H9 (cell line): ENCODE data around the gene ACOT13. TPM values are rescaled to one million over a fixed set of nuclear protein-coding genes. Genes with fewer than 3 reads are reported as not detected.
"Not testable (repeated sequence)": the region's sequence is repeated elsewhere in the genome, so short reads cannot be mapped to it uniquely, and the experiment has no call there.

Experiments used
- DNase-seq: peaks from one replicate; pipeline ENCODE4 v3.0.0-alpha.2; 2017
- H2AFZ ChIP-seq: one replicate; pipeline ENCODE4 v1.6.1; 2013; ENCODE audit warnings: mild to moderate bottlenecking, low read length, control low read depth, moderate library complexity
- H2AK5ac ChIP-seq: 2 replicates; pipeline ENCODE4 v1.6.1; 2013; ENCODE audit warnings: low read length, control low read depth, mixed read lengths; ENCODE audit not compliant: insufficient read length
- H2BK120ac ChIP-seq: one replicate; pipeline ENCODE4 v1.6.1; 2013; ENCODE audit warnings: low read depth, mild to moderate bottlenecking, low read length, control low read depth, inconsistent platforms; ENCODE audit not compliant: poor library complexity, severe bottlenecking
- H2BK12ac ChIP-seq: 2 replicates; pipeline ENCODE4 v1.6.1; 2013; ENCODE audit warnings: low read length, control low read depth, mixed read lengths, low read depth; ENCODE audit not compliant: insufficient read length
- H2BK15ac ChIP-seq: 2 replicates; pipeline ENCODE4 v1.6.1; 2013; ENCODE audit warnings: low read depth, low read length, control low read depth
- H2BK20ac ChIP-seq: one replicate; pipeline ENCODE4 v1.6.1; 2013; ENCODE audit warnings: low read depth, mild to moderate bottlenecking, low read length, control low read depth, inconsistent platforms; ENCODE audit not compliant: poor library complexity, severe bottlenecking
- H2BK5ac ChIP-seq: 2 replicates; pipeline ENCODE4 v1.6.1; 2013; ENCODE audit warnings: low read length, control low read depth, mixed read lengths; ENCODE audit not compliant: insufficient read length
- H3K14ac ChIP-seq: 2 replicates; pipeline ENCODE4 v1.6.1; 2013; ENCODE audit warnings: low read length, control low read depth; ENCODE audit not compliant: insufficient read depth
- H3K18ac ChIP-seq: 2 replicates; pipeline ENCODE4 v1.6.1; 2013; ENCODE audit warnings: low read depth, mild to moderate bottlenecking, mixed read lengths, low read length, control low read depth; ENCODE audit not compliant: insufficient read length
- H3K23ac ChIP-seq: 2 replicates; pipeline ENCODE4 v1.6.1; 2013; ENCODE audit warnings: low read length, control low read depth, mixed read lengths, low read depth; ENCODE audit not compliant: insufficient read length
- H3K23me2 ChIP-seq: 2 replicates; pipeline ENCODE4 v1.6.1; 2013; ENCODE audit warnings: low read depth, mild to moderate bottlenecking, mixed read lengths, low read length, control low read depth; ENCODE audit not compliant: insufficient read length, poor library complexity, severe bottlenecking
- H3K27ac ChIP-seq: 2 replicates; pipeline ENCODE4 v1.5.1; 2013; ENCODE audit warnings: low read length, control low read depth, mixed read lengths, low read depth; ENCODE audit not compliant: insufficient read length
- H3K27me3 ChIP-seq: 2 replicates; pipeline ENCODE4 v1.6.1; 2013; ENCODE audit warnings: low read length, control low read depth, inconsistent platforms; ENCODE audit not compliant: insufficient read depth
- H3K4ac ChIP-seq: 2 replicates; pipeline ENCODE4 v1.6.1; 2013; ENCODE audit warnings: low read depth, mild to moderate bottlenecking, control low read depth, inconsistent platforms, low read length, moderate library complexity
- H3K4me1 ChIP-seq: 2 replicates; pipeline ENCODE4 v1.6.1; 2013; ENCODE audit warnings: low read length, control low read depth, inconsistent platforms; ENCODE audit not compliant: insufficient read depth
- H3K4me2 ChIP-seq: 2 replicates; pipeline ENCODE4 v1.6.1; 2013; ENCODE audit warnings: low read length, control low read depth, mixed read lengths; ENCODE audit not compliant: insufficient read length, insufficient read depth
- H3K56ac ChIP-seq: 2 replicates; pipeline ENCODE4 v1.6.1; 2013; ENCODE audit warnings: low read depth, mild to moderate bottlenecking, mixed read lengths, low read length, control low read depth; ENCODE audit not compliant: insufficient read length
- H3K79me1 ChIP-seq: 2 replicates; pipeline ENCODE4 v1.6.1; 2013; ENCODE audit warnings: low read depth, mild to moderate bottlenecking, moderate library complexity, low read length, control low read depth, inconsistent platforms; ENCODE audit not compliant: insufficient read depth, poor library complexity, severe bottlenecking
- H3K79me2 ChIP-seq: 2 replicates; pipeline ENCODE4 v1.6.1; 2013; ENCODE audit warnings: low read length, control low read depth, inconsistent platforms; ENCODE audit not compliant: insufficient read depth
- H3K9ac ChIP-seq: 2 replicates; pipeline ENCODE4 v1.6.1; 2013; ENCODE audit warnings: low read length, control low read depth, mixed read lengths; ENCODE audit not compliant: insufficient read length; ENCODE audit errors: extremely low read depth
- H3K9me3 ChIP-seq: one replicate; pipeline ENCODE4 v1.6.1; 2013; ENCODE audit warnings: low read depth, low read length, inconsistent platforms; ENCODE audit not compliant: control insufficient read depth
- H3T11ph ChIP-seq: one replicate; pipeline ENCODE4 v1.6.1; 2013; ENCODE audit warnings: mild to moderate bottlenecking, low read length, control low read depth, inconsistent platforms
- H4K20me1 ChIP-seq: one replicate; pipeline ENCODE4 v1.6.1; 2013; ENCODE audit not compliant: control insufficient read depth, insufficient read length, insufficient read depth
- H4K5ac ChIP-seq: 2 replicates; pipeline ENCODE4 v1.6.1; 2013; ENCODE audit warnings: low read depth, mild to moderate bottlenecking, mixed read lengths, low read length, control low read depth; ENCODE audit not compliant: insufficient read length
- H4K8ac ChIP-seq: replicated peaks from 2 replicates; pipeline ENCODE4 v1.6.1; 2013; ENCODE audit warnings: low read length, control low read depth, mixed read lengths, low read depth; ENCODE audit not compliant: insufficient read length
- H4K91ac ChIP-seq: 2 replicates; pipeline ENCODE4 v1.6.1; 2013; ENCODE audit warnings: low read depth, mild to moderate bottlenecking, moderate library complexity, mixed read lengths, low read length, control low read depth; ENCODE audit not compliant: insufficient read length
- H3K27ac Mint-ChIP-seq, 3 experiments: 2 replicates in 2 of 3; 3 replicates in 1 of 3; pipeline ENCODE4 v1.8.0; 2020 to 2021; ENCODE audit warnings: mixed read lengths in 3 of 3, mild to moderate bottlenecking in 1 of 3, moderate library complexity in 1 of 3
- H3K27me3 Mint-ChIP-seq: 2 replicates; pipeline ENCODE4 v1.8.0; 2021; ENCODE audit warnings: low read depth, mild to moderate bottlenecking, moderate library complexity, mixed read lengths
- H3K36me3 Mint-ChIP-seq, 3 experiments: 2 replicates in 2 of 3; 3 replicates in 1 of 3; pipeline ENCODE4 v1.8.0; 2020 to 2021; ENCODE audit warnings: low read depth in 3 of 3, mixed read lengths in 3 of 3; ENCODE audit not compliant: insufficient read depth in 1 of 3
- H3K4me1 Mint-ChIP-seq, 2 experiments: 2 replicates each; pipeline ENCODE4 v1.8.0; 2020; ENCODE audit warnings: mixed read lengths in 2 of 2
- H3K4me3 Mint-ChIP-seq, 2 experiments: 2 replicates in 1 of 2; 3 replicates in 1 of 2; pipeline ENCODE4 v1.8.0; 2020 to 2021; ENCODE audit warnings: mild to moderate bottlenecking in 2 of 2, mixed read lengths in 2 of 2, moderate library complexity in 1 of 2
- H3K9me3 Mint-ChIP-seq, 2 experiments: 2 replicates in 1 of 2; 3 replicates in 1 of 2; pipeline ENCODE4 v1.8.0; 2020; ENCODE audit warnings: mild to moderate bottlenecking in 2 of 2, mixed read lengths in 2 of 2, moderate library complexity in 1 of 2
- CTCF ChIP-seq: fragments of 200-600 bp; sonication (generic); conservative IDR thresholded peaks from 3 replicates; pipeline ENCODE4 v1.8.0; 2021; ENCODE audit warnings: antibody characterized with exemption, mild to moderate bottlenecking
- WGBS: extraction: QIAGEN DNeasy Blood & Tissue Kit; methylation state at CpG from one replicate; pipeline ENCODE4 v1.1.7; 2013; ENCODE audit warnings: missing lambda C conversion rate, low lambda C conversion rate, mixed read lengths; ENCODE audit not compliant: insufficient read length; ENCODE audit errors: extremely low coverage; 5-methylcytosine and 5-hydroxymethylcytosine counted together
- total RNA-seq: library from RNA; stranded (reverse); gene quantifications from 2 replicates; pipeline ENCODE4 v1.2.1, GENCODE V29; 2021

Gene ACOT13
- total RNA-seq, 1 experiment from 2014 or later, result 38.0 TPM

DNA sequence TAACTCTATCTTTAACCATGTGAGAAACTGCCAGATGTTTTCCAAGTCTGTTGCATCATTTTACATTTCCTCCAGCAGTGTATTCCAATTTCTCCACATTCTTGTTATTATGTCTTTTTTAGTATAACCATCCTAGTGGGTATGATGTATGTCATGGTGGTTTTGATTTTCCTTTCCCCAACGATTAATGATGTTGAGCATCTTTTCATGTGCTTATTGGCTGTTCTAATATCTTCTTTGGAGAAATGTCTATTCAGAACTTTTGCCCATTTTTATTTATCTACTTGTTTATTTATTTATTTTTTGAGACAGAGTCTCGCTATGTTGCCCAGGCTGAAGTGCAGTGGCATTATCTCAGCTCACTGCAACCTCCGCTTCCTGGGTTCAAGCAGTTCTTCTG, 56.4 kb downstream of the ACOT13 start:
- Histone ChIP-seq H3K79me2 (peaks cover 19% of the 10 kb centered on the region), H3K23me2 (peaks cover 13% of the 10 kb centered on the region), H4K20me1 (no peaks in the 10 kb centered on the region), H4K91ac (no peak overlapping the region), H3K79me1 (no peaks in the 10 kb centered on the region), H3K27me3 (no peaks in the 10 kb centered on the region), H2BK12ac (no peak overlapping the region), H2BK5ac (no peak overlapping the region), H3K4me2 (no peak overlapping the region), H2BK15ac (no peak overlapping the region), H4K8ac (no peak overlapping the region), H3K18ac (no peak overlapping the region), H3K23ac (no peak overlapping the region), H2BK120ac (no peak overlapping the region), H2AFZ (no peak overlapping the region), H3K9ac (no peak overlapping the region), H3K9me3 (no peaks in the 10 kb centered on the region), H2BK20ac (no peak overlapping the region), H2AK5ac (no peak overlapping the region), H3K14ac (no peak overlapping the region), H4K5ac (no peak overlapping the region), H3K56ac (no peak overlapping the region), H3K4me1 (no peaks in the 10 kb centered on the region), H3T11ph (no peak overlapping the region), H3K4ac (no peak overlapping the region), H3K27ac (no peak overlapping the region)
- H3K9me3 Mint-ChIP-seq, result no peaks in the 10 kb centered on the region
- TF ChIP-seq CTCF, result no peak
- DNase-seq, result no peak
- H3K4me1 Mint-ChIP-seq, result peaks cover 12 to 13% of the 10 kb centered on the region in 2 experiments
- no CpG with 5 or more reads among the region's 3 CpGs for WGBS
- H3K27ac Mint-ChIP-seq, result no peak overlapping the region
- H3K36me3 Mint-ChIP-seq, result peaks cover 12 to 14% (median 12%) of the 10 kb centered on the region in 3 experiments
- H3K4me3 Mint-ChIP-seq, result peak overlapping the region in 1 of 2 experiments; percentile 35; a peak in 1 of 5 replicates
- no peaks in the 10 kb centered on the region for H3K27me3 Mint-ChIP-seq

DNA sequence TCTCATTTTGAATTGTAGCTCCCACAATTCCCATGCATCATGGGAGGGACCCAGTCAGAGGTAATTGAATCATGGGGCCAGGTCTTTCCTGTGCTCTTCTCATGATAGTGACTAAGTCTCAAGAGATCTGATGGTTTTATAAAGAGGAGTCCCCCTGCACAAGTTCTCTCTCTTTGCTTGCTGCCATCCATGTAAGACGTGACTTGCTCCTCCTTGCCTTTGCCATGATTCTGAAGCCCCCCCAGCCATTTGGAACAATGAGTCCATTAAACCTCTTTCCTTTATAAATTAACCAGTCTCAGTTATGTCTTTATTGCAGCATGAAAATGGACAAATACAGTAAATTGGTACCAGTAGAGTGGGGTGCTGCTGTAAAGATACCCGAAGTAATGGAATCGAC, 63.8 kb downstream of the ACOT13 start:
- H3T11ph ChIP-seq, H2BK120ac ChIP-seq, H3K4me2 ChIP-seq, H3K27me3 Mint-ChIP-seq, H2BK15ac ChIP-seq, H3K4me3 Mint-ChIP-seq, H2BK5ac ChIP-seq, H3K27me3 ChIP-seq, H3K9me3 ChIP-seq, H2BK12ac ChIP-seq, H3K56ac ChIP-seq, H3K9ac ChIP-seq, H4K91ac ChIP-seq, H3K4me1 Mint-ChIP-seq, H3K79me2 ChIP-seq, H4K5ac ChIP-seq, H3K27ac Mint-ChIP-seq, H3K4me1 ChIP-seq, H3K79me1 ChIP-seq, H2BK20ac ChIP-seq, H3K14ac ChIP-seq, H3K18ac ChIP-seq, DNase-seq, H2AK5ac ChIP-seq, H4K20me1 ChIP-seq, H3K27ac ChIP-seq, H3K4ac ChIP-seq, H3K23ac ChIP-seq, H3K23me2 ChIP-seq, H4K8ac ChIP-seq, H2AFZ ChIP-seq: not testable (repeated sequence)
- Mint-ChIP-seq H3K9me3 (peaks cover 34 to 37% of the 10 kb centered on the region in 2 experiments), H3K36me3 (peaks cover 8 to 22% (median 17%) of the 10 kb centered on the region in 3 experiments; a peak in 6 of 7 replicates)
- WGBS, result no CpG with 5 or more reads among the region's 3 CpGs
